ENCODE results near the gene ZNF135.

GRCh38 chr19:58118979-58119733, 60.1 kb downstream of the ZNF135 start:
- TF ChIP-seq ZNF623 (tag by site-specific recombination; IDR thresholded peaks at IDR 0.05) = no peak
- TF ChIP-seq, protein P1, sequence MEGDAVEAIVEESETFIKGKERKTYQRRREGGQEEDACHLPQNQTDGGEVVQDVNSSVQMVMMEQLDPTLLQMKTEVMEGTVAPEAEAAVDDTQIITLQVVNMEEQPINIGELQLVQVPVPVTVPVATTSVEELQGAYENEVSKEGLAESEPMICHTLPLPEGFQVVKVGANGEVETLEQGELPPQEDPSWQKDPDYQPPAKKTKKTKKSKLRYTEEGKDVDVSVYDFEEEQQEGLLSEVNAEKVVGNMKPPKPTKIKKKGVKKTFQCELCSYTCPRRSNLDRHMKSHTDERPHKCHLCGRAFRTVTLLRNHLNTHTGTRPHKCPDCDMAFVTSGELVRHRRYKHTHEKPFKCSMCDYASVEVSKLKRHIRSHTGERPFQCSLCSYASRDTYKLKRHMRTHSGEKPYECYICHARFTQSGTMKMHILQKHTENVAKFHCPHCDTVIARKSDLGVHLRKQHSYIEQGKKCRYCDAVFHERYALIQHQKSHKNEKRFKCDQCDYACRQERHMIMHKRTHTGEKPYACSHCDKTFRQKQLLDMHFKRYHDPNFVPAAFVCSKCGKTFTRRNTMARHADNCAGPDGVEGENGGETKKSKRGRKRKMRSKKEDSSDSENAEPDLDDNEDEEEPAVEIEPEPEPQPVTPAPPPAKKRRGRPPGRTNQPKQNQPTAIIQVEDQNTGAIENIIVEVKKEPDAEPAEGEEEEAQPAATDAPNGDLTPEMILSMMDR (tag by site-specific recombination; IDR thresholded peaks at IDR 0.05) = no peak
- TF ChIP-seq ZNF658 (tag by site-specific recombination; IDR thresholded peaks at IDR 0.05) = no peak
- TF ChIP-seq ZNF488 (tag by site-specific recombination; IDR thresholded peaks at IDR 0.05) = no peak
- TF ChIP-seq, protein P2, sequence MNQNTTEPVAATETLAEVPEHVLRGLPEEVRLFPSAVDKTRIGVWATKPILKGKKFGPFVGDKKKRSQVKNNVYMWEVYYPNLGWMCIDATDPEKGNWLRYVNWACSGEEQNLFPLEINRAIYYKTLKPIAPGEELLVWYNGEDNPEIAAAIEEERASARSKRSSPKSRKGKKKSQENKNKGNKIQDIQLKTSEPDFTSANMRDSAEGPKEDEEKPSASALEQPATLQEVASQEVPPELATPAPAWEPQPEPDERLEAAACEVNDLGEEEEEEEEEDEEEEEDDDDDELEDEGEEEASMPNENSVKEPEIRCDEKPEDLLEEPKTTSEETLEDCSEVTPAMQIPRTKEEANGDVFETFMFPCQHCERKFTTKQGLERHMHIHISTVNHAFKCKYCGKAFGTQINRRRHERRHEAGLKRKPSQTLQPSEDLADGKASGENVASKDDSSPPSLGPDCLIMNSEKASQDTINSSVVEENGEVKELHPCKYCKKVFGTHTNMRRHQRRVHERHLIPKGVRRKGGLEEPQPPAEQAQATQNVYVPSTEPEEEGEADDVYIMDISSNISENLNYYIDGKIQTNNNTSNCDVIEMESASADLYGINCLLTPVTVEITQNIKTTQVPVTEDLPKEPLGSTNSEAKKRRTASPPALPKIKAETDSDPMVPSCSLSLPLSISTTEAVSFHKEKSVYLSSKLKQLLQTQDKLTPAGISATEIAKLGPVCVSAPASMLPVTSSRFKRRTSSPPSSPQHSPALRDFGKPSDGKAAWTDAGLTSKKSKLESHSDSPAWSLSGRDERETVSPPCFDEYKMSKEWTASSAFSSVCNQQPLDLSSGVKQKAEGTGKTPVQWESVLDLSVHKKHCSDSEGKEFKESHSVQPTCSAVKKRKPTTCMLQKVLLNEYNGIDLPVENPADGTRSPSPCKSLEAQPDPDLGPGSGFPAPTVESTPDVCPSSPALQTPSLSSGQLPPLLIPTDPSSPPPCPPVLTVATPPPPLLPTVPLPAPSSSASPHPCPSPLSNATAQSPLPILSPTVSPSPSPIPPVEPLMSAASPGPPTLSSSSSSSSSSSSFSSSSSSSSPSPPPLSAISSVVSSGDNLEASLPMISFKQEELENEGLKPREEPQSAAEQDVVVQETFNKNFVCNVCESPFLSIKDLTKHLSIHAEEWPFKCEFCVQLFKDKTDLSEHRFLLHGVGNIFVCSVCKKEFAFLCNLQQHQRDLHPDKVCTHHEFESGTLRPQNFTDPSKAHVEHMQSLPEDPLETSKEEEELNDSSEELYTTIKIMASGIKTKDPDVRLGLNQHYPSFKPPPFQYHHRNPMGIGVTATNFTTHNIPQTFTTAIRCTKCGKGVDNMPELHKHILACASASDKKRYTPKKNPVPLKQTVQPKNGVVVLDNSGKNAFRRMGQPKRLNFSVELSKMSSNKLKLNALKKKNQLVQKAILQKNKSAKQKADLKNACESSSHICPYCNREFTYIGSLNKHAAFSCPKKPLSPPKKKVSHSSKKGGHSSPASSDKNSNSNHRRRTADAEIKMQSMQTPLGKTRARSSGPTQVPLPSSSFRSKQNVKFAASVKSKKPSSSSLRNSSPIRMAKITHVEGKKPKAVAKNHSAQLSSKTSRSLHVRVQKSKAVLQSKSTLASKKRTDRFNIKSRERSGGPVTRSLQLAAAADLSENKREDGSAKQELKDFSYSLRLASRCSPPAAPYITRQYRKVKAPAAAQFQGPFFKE (tag by site-specific recombination; IDR thresholded peaks at IDR 0.05; ENCODE audit: borderline replicate concordance) = no peak
- TF ChIP-seq HOXA7 (CRISPR knock-in tag; IDR thresholded peaks at IDR 0.05; ENCODE audit: borderline replicate concordance) = no peak
- TF ChIP-seq, protein P3, sequence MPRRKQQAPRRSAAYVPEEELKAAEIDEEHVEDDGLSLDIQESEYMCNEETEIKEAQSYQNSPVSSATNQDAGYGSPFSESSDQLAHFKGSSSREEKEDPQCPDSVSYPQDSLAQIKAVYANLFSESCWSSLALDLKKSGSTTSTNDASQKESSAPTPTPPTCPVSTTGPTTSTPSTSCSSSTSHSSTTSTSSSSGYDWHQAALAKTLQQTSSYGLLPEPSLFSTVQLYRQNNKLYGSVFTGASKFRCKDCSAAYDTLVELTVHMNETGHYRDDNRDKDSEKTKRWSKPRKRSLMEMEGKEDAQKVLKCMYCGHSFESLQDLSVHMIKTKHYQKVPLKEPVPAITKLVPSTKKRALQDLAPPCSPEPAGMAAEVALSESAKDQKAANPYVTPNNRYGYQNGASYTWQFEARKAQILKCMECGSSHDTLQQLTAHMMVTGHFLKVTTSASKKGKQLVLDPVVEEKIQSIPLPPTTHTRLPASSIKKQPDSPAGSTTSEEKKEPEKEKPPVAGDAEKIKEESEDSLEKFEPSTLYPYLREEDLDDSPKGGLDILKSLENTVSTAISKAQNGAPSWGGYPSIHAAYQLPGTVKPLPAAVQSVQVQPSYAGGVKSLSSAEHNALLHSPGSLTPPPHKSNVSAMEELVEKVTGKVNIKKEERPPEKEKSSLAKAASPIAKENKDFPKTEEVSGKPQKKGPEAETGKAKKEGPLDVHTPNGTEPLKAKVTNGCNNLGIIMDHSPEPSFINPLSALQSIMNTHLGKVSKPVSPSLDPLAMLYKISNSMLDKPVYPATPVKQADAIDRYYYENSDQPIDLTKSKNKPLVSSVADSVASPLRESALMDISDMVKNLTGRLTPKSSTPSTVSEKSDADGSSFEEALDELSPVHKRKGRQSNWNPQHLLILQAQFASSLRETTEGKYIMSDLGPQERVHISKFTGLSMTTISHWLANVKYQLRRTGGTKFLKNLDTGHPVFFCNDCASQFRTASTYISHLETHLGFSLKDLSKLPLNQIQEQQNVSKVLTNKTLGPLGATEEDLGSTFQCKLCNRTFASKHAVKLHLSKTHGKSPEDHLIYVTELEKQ (tag by site-specific recombination; IDR thresholded peaks at IDR 0.05; ENCODE audit: borderline replicate concordance) = no peak
- no peak for TF ChIP-seq ZNF24 (tag by site-specific recombination; IDR thresholded peaks at IDR 0.05)
- no peak for TF ChIP-seq PATZ1 (tag by site-specific recombination; IDR thresholded peaks at IDR 0.05)
- no peak for TF ChIP-seq ZNF266 (tag by site-specific recombination; IDR thresholded peaks at IDR 0.05; ENCODE audit: low read depth)

All from HEK293 (cell line).